ENCODE measurements around the gene ATP4B.

ATP4B gene

DNA sequence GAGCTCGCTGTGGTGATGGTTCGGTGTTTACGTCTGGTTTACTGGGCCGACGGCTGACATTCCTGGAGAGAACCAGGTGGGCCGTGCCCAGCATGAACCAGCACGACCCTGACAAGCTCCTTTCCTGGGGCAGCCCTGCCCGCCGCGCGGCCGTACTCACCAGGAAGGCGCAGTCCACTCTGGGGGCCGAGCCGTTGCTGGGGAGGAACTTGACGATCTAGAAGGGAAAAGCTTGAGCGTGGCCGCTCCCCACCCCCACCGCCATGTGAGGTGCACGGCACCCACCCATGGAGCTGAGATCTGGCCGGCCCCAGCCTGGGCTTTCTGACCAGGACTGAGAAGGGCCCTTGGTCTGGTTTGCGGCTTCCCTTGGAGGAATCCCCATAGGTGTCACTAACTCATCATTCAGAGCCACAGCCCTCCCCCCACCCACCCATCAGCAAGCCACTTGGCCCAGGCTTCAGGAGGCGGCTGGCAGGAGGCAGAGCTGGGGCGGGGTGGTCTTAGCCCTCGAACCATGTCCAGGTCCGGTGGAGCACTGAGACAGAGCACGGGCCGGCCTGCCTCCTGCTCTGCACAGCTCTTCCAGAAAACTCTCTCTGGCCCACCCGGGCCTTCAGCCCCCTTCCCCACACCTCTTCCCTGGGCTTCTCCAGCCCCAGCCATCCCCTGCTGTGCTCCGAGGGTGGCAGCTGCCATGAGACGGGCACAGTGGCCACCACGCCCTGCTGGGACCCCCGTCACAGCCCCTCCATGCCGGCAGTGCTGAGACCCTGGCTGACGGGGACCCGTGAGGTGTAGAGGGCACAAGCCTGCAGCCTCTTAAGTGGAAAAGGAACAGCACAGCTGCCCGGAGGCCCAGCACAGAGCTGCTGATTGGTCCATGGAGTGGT lies 6.2 kb downstream of the ATP4B start:
- no peak overlapping the region for H3K4me3 ChIP-seq (ENCODE audit: low read length)
- DNase-seq (ENCODE audit: low read depth), result no peak
- TF ChIP-seq, protein P1, sequence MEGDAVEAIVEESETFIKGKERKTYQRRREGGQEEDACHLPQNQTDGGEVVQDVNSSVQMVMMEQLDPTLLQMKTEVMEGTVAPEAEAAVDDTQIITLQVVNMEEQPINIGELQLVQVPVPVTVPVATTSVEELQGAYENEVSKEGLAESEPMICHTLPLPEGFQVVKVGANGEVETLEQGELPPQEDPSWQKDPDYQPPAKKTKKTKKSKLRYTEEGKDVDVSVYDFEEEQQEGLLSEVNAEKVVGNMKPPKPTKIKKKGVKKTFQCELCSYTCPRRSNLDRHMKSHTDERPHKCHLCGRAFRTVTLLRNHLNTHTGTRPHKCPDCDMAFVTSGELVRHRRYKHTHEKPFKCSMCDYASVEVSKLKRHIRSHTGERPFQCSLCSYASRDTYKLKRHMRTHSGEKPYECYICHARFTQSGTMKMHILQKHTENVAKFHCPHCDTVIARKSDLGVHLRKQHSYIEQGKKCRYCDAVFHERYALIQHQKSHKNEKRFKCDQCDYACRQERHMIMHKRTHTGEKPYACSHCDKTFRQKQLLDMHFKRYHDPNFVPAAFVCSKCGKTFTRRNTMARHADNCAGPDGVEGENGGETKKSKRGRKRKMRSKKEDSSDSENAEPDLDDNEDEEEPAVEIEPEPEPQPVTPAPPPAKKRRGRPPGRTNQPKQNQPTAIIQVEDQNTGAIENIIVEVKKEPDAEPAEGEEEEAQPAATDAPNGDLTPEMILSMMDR (IDR thresholded peaks at IDR 0.05; ENCODE audit: insufficient read depth, low read depth, low read length, missing control alignments), result no peak

DNA sequence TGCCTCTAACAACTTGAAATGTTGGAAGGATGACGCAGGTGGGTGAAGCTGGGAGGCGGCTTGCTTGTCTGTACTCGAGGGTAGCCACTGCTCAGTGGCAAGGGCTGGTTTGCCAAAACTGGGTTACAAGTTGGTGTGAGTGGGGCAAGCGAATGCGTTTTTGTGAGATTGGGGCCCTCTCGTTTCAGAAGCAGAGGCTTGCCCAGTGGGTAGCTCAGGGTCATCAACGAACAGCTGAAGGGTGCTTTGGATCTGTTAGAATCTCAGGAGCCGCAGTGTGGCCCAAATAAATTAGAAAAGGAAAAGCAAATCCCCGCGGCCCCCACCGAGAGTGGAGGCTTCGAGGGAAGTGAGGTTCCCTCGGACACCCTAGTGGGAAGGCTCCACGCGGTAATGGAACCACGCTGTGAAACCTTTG lies 7.3 kb downstream of the ATP4B start:
- no peak for DNase-seq (ENCODE audit: low read depth)
- TF ChIP-seq, protein P1 (IDR thresholded peaks at IDR 0.05; ENCODE audit: insufficient read depth, low read depth, low read length, missing control alignments), result no peak
- H3K4me3 ChIP-seq (ENCODE audit: low read length), result no peak overlapping the region

DNA sequence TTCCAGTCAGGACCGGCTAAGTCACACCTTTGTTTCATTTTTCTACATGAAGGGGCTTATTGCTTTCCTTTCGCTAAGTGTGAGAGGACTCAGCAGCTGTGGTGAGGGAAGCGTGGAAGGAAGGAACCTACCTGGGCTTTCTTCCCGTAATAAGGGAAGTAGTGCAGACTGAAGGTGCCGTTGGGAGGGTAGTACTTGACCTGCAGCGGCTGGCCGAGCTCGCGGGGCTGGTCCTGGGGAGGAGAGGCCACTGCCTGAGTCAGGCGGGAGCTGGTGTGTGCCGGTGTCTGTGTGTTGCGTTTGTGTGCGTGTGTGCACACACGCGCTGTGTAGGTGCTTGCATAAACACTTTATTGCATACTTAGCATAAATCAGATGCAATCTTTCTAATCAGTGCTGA lies 7.7 kb downstream of the ATP4B start:
- no peak for DNase-seq (ENCODE audit: low read depth)
- H3K4me3 ChIP-seq (ENCODE audit: low read length), result no peak overlapping the region
- TF ChIP-seq, protein P1 (IDR thresholded peaks at IDR 0.05; ENCODE audit: insufficient read depth, low read depth, low read length, missing control alignments), result no peak

DNA sequence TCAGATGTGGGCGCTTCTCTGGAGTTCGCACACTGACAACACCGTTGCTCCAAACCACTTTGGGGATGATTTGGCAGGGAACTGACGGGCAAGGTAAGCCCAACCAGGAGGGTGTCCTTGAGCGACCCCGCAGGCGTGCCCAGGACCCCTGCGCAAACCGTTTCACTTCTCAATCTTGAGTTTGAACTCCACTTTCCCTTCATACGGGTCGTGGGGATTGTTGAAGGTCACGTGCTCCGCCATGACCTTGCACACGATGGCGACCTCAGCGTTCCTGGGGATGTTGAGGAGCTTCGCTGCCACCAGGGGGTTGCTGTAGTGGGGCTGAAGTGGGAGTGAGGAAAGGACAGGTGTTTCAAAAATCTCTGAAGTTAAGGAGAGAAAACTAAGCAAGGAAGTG lies 8.8 kb downstream of the ATP4B start:
- TF ChIP-seq, protein P1 (IDR thresholded peaks at IDR 0.05; ENCODE audit: insufficient read depth, low read depth, low read length, missing control alignments), result no peak
- DNase-seq (ENCODE audit: low read depth), result no peak

DNA sequence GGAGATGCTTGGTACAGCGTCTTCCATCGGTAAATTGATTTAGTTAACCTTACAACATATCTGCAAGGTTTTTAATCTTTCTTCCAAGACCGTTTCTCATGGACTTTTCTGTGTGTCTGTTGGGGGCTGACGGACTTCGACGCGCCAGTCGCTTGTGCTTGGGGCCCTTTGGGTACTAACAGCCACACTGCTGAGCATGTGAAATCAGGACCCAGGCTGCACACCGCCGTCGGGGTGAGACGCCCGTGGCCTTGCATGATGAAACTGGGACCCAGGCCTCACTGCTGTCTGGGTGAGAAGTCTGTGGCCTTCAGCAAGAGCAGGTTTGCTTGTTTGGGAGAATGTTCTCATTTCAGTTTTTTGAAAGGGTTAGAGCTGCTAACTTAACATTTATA lies 9.8 kb downstream of the ATP4B start:
- H3K4me3 ChIP-seq (ENCODE audit: low read length), result no peak overlapping the region
- DNase-seq (ENCODE audit: low read depth), result no peak
- TF ChIP-seq, protein P1 (IDR thresholded peaks at IDR 0.05; ENCODE audit: insufficient read depth, low read depth, low read length, missing control alignments), result no peak

More for the DNA sequence above, 8.8 kb downstream of the ATP4B start:
- H3K4me3 ChIP-seq (ENCODE audit: low read length), result no peak overlapping the region

DNA sequence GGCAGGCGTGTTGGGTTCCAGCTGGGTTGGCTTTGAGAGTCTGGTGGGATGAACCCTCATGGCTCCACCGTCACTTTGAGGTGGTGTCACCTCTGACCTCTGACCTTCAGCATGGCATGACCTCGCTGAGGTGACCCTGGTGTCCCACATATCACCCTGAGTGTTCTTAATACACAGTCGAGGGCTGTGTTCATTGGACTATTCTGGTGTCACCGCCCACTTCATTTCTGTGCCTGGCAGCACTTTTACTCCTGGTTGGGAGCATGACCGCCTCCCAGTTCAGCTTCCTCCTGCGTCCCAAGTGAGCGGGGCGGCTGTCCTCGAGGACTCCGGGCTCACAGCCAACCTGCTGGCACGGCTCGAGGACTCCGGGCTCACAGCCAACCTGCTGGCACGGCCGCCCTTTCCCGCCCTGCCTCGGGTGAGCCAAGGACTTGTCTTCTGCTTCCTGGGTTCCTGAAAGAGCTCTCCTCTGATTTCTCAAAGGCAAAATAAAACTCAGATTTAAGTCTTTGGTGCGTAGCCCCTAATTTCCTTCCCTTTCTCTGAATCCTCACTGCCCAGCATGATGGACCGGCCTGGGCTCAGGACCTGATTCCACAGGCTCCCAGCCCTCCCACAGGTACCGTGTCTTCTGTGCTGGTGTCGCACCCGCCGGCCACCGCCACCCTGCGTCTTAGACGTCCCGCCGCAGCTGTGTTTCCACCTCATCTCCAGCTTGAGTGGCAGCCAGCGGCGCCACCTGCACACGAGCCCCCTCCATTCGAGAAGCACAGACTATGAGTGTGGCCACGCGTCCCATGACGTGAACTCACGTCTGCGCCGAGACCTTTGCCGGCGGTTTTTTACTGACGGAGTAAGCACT lies 10.4 kb downstream of the ATP4B start:
- peak; percentile 82 for DNase-seq (ENCODE audit: low read depth)
- TF ChIP-seq, protein P1 (IDR thresholded peaks at IDR 0.05; ENCODE audit: insufficient read depth, low read depth, low read length, missing control alignments), result no peak
- no peak overlapping the region for H3K4me3 ChIP-seq (ENCODE audit: low read length)

Measured in epithelial cell of esophagus (primary cell).